Measurements from ENCODE around the gene CKS1B.
A peak's percentile ranks its signal among the peaks of the same experiment; 100 is the strongest.

Gene CKS1B

GRCh38 chr1:155000726-155001424 is 26.4 kb downstream of the CKS1B start:
- peak; percentile 82 for DNase-seq (ENCODE audit: low read depth)
- TF ChIP-seq CTCF (conservative IDR thresholded peaks at IDR 0.05; ENCODE audit: low read length): no peak
- H3K4me3 ChIP-seq (ENCODE audit: low read length): peak overlapping the region; percentile 86

- no peak for TF ChIP-seq CTCF (conservative IDR thresholded peaks at IDR 0.05; ENCODE audit: low read length)
- H3K4me3 ChIP-seq (ENCODE audit: low read length): peak overlapping the region; percentile 86
- no peak for DNase-seq (ENCODE audit: low read depth)
Observed at GRCh38 chr1:155001425-155001674, 26.9 kb downstream of the CKS1B start.

- peak overlapping the region; percentile 96 for H3K4me3 ChIP-seq (ENCODE audit: low read length)
- peak; percentile 50 for TF ChIP-seq CTCF (conservative IDR thresholded peaks at IDR 0.05; ENCODE audit: low read length)
- DNase-seq (ENCODE audit: low read depth): peak; percentile 98
Observed at GRCh38 chr1:155001675-155002463, 27.4 kb downstream of the CKS1B start.

- DNase-seq (ENCODE audit: low read depth): no peak
Observed at GRCh38 chr1:155002464-155003226, 28.2 kb downstream of the CKS1B start, which contains the start of gene ZBTB7B. ZBTB7B (plus strand) TSS chr1:155002802; CDS start chr1:155014661, 11,859 bp downstream.

GRCh38 chr1:155003227-155003765 is 28.8 kb downstream of the CKS1B start:
- DNase-seq (ENCODE audit: low read depth): no peak
- TF ChIP-seq CTCF (conservative IDR thresholded peaks at IDR 0.05; ENCODE audit: low read length): no peak
- peak overlapping the region; percentile 96 for H3K4me3 ChIP-seq (ENCODE audit: low read length)

More at GRCh38 chr1:155002464-155003226, 28.2 kb downstream of the CKS1B start, which contains the start of gene ZBTB7B:
- 0 out of 2 replicates have a peak, but pooled peaks have one; percentile 5 for TF ChIP-seq CTCF (conservative IDR thresholded peaks at IDR 0.05; ENCODE audit: low read length)
- peak within 1 kb of the TSS; percentile 96 for H3K4me3 ChIP-seq (ENCODE audit: low read length)

- DNase-seq (ENCODE audit: low read depth): peak; percentile 53
- no peak for TF ChIP-seq CTCF (conservative IDR thresholded peaks at IDR 0.05; ENCODE audit: low read length)
- peak overlapping the region; percentile 96 for H3K4me3 ChIP-seq (ENCODE audit: low read length)
Observed at GRCh38 chr1:155003766-155004351, 29.4 kb downstream of the CKS1B start.
